NCI-H2107 treated with DMSO at 0.1 percent for 48 hours (cell line): ENCODE data around the gene KMT2D.
A peak's percentile ranks its signal among the peaks of the same experiment; 100 is the strongest.

Source experiments
- DNase-seq: peaks from one replicate; lab custom pipeline; 2025; ENCODE audit not compliant: unreplicated experiment; lab: John Stamatoyannopoulos, UW

KMT2D gene

GRCh38 chr12:49052451-49053208 lies 8.0 kb downstream of the KMT2D start:
- no peak for DNase-seq

DNA sequence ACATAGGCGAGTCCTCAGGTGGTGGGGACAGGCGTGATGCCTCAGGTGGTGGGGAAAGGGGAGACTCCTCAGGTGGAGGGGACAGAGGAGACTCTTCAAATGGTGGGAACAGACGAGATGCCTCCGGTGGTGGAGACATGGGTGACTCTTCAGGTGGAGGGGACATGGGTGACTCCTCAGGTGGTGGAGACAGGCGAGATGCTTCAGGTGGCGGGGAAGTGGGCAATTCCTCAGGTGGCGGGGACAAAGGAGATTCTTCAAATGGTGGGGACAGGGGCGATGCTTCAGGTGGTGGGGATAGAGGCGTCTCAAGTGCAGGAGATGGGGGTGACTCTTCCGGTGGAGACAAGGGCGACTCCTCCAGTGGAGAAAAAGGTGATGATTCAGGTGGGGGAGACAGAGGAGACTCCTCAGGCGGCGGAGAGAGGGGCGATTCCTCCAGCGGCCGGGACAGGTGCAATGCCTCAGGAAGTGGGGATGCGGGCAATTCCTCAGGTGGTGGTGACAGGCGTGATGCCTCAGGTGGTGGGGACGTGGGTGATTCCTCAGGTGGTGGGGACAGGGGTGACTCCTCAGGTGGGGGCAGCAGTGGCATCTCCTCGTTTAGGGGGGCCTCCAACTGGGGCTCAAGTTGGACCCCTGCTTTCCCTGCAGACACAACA lies 8.7 kb downstream of the KMT2D start:
- DNase-seq: no peak

- no peak for DNase-seq
Observed at GRCh38 chr12:49051373-49051764, 9.2 kb downstream of the KMT2D start.

DNA sequence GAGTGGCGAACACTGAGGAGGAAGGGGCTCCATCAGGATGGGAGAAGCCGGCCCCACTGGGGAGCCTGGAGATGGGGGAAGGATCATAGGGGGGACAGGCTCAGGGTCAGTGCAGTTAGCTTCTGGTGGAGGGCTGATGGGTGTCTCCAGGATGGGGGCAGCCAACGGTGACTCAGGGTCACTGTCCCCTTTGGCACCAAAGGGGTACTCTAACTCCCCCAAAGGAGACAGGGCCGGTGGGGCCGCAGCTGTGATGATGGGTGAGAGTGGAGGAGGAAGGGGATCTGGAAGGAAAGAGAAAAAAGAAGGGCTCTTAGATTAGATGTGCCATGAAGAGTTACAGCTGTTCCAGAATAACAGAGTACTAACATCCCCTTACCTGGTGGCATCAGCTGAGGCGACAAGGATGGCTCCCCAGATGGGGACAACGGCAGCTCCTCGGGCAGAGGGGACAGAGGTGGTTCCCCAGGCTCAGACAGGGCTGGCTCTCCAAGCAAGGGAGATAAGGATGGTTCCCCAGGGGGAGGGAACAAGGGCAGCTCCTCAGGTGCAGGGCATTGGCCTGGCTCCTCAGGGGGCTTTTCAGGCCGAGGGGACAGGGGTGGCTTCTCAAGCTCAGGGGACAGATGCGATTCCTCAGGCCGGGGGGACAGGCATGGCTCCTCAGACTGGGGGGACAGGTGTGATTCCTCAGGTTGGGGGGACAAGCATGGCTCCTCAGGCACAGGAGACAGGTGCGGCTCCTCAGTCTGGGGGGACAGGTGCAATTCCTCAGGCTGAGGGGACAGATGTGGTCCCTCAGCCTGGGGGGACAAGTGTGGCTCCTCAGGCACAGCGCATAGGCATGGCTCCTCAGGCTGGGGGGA lies 9.9 kb downstream of the KMT2D start:
- DNase-seq: no peak

- no peak for DNase-seq
Observed at GRCh38 chr12:49049566-49050224, 10.9 kb downstream of the KMT2D start.

DNA sequence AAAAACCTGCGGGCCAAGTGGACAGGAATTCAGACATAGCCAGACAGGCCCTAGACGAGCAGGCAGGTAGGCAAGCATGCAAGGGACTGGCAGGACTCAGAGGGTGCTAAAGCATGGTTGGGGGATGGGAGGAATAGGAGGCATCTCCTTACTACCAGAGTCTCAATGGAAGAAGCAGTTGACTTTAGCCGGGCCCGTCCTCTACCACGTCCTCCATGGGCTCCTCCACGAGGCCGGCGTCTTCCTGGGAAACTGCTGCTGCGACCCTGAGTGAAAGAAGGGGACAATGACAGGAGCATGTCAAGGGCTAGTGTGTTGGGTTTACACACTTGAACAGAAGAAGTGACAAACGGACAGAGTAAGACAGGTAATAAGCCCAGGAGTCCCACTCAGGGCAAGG lies 11.6 kb downstream of the KMT2D start:
- no peak for DNase-seq

DNA sequence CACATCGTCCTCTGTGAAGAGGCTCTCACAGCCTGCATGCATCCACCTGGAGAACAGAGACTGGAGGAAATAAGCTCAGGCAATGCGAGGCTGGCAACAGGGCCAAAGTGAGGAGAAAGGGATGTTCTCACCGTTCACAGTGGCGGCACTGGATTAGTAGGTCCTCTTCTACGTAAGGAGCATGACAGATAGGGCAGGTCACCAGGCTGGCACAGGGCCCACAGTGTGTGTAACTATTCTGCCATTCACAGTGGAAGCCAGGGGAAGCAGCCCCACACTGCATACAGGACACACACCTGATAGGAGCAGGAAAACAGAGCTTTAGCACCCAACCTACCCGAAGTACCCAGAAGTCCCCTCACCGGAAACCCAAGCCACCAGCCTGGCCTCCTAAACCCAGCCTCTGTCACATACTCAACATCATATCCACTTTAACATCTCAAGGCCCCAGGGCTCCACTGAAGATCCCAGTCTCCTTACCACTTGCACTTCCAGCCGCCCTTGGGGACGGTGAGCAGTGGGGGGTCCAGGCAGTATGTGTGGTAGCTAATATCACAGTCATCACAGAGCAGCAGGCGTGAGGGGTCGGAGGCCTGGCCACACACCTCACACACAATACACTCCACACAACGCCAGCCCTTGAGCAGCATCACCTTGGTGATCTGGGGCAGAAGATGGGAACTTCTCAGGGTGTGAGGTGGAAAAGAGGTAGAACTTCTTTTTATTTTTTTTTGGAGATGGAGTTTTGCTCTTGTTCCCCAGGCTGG lies 14.3 kb downstream of the KMT2D start:
- DNase-seq: no peak

DNA sequence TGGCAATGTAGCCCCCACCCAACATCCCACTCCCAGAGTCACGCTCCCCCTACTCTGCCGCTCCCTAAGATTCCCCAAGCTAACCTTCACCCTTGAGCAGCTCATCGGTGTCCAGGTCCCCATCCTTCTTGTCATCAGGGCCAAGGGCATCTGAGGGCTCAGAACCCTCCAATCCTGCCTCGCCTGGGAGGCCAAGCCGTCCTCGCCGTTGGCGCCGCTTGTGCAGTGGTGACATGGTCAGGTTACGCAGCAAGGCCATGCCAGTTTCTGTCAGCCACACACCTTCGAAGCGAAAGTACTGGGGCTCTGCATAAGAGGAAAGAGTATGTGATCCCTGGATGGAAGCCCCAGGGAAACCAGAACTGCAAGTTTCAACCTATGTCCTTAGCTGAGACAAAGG lies 15.9 kb downstream of the KMT2D start:
- DNase-seq: no peak

GRCh38 chr12:49043856-49044258 lies 16.7 kb downstream of the KMT2D start:
- peak; percentile 5 for DNase-seq

GRCh38 chr12:49043241-49043640 lies 17.4 kb downstream of the KMT2D start:
- no peak for DNase-seq

DNA sequence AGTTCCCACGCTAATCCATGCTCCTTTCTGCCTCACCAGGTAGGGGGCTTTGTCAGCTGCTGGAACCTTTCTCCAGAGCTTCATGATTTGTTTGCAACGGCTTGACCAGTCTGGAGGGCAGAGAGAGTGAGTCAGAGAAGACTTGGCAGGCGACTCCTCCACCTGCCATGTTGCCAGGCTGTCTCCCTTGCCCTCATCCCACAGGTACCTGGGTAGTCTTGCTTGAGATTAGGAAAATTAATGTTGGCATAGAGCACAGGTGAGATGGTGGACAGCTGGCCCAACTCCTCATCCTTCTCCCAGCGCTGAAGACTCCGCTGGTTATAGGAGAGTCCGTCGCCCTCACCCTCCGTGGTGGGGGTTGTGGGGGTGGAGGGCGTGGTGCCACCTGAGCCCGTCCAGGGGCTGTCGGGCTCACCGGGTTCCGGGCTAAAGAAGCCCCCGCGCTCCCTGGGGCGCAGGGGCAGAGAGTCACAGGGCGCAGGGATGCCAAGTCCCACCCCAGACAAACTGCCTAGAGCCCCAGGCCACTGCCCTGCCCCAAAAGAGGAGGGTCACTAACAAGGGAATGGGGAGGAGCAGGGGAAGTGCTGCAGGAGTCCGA lies 18.6 kb downstream of the KMT2D start:
- no peak for DNase-seq

DNA sequence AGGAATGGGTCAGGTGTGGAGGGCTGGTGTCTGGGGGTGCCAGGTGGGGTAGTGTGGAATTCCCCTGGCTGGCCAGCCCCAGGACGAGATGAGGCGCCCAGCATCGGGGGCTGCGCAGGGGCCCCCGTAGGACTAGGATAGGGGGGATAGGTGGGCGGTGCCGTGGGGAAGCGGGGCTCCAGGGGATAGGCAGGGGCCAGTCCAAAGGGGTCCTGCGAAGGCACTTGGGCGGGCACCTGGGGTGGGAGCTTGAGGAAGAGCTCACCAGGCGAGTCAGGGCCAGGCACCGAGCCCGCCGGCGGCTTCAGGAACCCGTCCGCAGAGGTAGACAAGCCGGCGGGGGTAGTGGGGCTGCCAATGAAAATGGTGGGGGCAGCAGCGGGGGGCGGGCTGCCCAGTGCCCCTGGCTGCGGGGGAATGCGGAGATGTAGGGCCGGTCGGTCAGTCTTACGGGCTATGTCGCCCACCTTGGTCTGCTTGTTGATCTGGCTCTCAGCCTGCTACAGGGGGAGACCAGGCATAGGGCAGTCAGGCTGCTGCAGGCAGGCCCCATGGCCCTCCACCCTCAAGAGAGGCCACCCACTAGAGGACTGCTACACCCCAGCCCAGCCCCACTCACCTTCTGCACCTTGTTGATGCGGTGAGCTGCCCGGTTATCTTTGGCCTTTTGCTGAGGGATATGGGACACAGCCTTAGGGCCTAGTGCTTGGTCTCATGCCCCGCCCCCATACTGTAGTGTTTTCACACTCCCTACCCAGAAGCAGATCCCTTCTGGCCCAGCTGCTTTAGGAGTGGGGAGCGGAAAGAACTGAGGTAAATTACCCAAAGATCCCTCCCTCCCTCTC lies 19.3 kb downstream of the KMT2D start:
- no peak for DNase-seq

DNA sequence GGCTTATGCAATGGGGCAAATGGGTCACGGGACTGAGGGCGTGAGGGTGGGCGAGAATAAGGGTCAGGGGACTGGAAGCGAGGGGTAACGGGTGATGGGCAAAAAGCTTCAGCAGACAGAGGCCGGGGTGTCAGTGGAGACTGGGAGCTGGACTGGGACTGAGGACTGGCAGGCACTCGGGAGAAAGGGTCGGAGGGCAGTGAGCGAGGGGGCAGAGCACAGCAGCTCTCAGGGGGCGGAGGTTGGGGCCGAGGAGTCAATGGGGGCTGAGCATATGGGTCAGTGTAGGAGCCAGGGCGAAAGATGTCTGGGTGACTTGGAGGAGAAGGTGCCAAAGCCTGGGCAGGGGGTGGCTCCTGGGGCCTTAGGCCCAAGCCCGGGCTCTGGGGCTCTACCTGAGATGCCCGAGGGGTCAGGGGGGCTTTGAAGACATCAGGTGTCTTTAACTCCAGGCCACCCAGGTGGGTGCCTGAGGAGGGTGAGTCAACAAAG lies 20.2 kb downstream of the KMT2D start:
- no peak for DNase-seq

DNA sequence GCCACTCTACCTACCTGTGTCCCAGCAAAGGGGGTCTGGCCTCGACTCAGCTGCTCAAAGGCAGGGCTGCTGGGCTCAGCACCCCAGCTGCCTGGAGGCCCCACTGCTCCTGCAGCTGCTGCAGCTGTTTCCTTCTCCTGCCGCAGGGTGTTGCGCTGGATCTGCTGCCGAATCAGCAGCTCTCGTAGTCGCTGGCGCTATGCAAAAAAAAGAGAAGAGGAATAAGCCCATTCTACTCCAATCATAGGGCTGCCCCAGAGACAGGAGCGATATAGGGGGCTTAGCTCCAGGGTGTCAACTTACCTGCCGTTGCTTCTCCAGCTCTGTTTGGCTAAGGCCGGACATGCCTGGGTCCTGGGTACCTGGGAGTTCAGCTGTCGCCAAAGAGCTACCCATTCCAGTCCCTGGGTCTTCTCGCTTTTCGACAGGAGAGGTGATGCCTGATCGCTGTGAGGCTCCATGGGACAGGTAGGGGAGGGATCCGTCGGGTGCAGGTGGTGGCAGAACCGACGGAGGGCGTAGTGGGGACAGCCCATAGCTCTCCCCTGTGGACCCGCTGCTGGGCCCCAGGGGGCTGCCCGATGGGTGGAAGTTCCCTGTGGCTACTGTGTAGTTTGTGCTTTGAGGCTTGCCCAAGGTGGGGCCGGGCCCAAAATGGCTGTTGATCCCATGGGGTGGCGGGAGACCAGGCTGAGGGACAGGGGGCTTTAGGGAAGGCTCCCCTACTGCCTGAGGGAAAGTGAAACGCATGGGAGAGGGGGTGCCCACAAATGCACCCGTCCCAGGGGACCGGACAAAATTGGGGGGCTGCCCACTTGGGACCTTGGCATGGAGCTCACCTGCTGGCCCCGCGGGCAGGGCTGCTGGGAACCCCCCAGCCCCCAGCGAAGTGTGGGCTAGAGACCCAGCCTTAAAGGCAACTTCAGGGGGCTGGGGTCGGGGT lies 20.9 kb downstream of the KMT2D start:
- no peak for DNase-seq

- DNase-seq: no peak
Observed at GRCh38 chr12:49038291-49038955, 22.2 kb downstream of the KMT2D start.

- DNase-seq: no peak
Observed at GRCh38 chr12:49037947-49038237, 22.7 kb downstream of the KMT2D start.

DNA sequence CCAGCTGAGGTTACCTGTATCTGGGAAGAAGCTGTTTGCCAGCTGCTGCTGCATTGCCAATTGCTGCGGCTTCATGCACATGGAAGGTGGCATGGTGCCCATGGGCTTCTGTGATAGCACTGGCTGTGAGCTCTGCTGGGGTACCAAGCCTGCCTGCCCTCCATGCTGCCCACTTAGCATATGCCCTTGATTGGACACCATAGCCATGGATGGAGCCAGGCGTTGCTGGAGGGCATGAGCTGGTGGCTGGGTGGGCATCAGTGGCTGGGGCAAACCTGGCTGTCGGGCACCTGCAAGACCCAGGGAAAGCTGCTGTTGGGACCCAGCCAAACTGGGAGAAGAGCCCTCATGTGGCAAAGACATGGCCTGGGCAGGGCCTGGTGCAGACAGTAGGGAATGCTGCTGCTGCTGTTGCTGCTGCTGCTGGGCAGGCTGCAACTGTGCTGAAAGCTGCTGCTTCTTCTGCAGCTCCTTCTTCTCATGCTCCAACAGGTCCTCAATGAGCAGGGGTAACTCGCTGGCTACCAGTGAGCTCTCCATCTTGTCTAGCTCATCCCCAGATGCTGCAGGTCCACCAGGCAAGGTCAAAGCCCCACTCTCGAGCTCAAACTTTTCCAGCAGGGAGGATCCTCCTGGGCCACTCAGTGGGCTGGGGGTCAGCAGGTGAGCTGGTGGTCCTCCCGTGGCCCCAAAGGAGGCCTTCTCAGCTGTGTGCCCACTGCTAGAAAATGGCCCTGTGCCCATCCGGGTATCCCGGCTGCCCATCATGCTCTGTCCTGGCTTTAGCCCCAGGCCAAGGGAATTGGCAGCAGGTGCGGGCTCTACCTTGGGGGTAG lies 23.3 kb downstream of the KMT2D start:
- DNase-seq: no peak
